Measurements from ENCODE around the gene UBE2R2. TPM values are rescaled to one million over a fixed set of nuclear protein-coding genes. Genes with fewer than 3 reads are reported as not detected.

UBE2R2 gene
- total and polyA plus RNA-seq, 10 donors: 15.2 to 48.5 (median 39.9) TPM

DNA sequence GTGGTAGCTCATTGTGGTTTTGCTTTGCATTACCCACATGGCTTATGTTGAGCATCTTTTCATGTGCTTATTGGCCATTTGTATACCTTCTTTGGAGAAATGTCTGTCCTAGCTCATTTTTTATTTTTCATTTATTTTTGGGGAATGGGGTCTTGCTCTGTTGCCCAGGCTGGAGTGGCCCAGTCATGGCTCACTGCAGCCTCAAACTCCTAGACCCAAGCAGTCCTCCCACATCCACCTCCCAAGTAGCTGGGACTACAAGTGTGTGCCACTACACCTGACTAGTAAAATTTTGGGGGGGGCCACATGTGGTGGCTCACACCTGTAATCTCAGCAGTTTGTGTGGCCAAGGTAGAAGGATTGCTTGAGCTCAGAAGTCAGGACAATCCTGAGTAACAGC, 77.4 kb downstream of the UBE2R2 start:
- intact Hi-C loops (cut with DNase I; ENCODE audit: low total_unique reads): no loop called here
- no peaks in the 10 kb centered on the region for H3K9me3 ChIP-seq
- H3K27me3 ChIP-seq (replicated peaks in 1 of 7): no peaks in the 10 kb centered on the region
- no peak overlapping the region for H3K27ac ChIP-seq
- DNase-seq: no peak
- no peak overlapping the region for H3K4me3 ChIP-seq
- H3K36me3 ChIP-seq: peaks cover 0 to 45% (median 8%) of the 10 kb centered on the region in 6 donors
- peaks cover 0 to 9% (median 0%) of the 10 kb centered on the region in 6 donors for H3K4me1 ChIP-seq
- TF ChIP-seq POLR2AphosphoS5 (IDR thresholded peaks at IDR 0.05): no peak
- TF ChIP-seq, protein P1, sequence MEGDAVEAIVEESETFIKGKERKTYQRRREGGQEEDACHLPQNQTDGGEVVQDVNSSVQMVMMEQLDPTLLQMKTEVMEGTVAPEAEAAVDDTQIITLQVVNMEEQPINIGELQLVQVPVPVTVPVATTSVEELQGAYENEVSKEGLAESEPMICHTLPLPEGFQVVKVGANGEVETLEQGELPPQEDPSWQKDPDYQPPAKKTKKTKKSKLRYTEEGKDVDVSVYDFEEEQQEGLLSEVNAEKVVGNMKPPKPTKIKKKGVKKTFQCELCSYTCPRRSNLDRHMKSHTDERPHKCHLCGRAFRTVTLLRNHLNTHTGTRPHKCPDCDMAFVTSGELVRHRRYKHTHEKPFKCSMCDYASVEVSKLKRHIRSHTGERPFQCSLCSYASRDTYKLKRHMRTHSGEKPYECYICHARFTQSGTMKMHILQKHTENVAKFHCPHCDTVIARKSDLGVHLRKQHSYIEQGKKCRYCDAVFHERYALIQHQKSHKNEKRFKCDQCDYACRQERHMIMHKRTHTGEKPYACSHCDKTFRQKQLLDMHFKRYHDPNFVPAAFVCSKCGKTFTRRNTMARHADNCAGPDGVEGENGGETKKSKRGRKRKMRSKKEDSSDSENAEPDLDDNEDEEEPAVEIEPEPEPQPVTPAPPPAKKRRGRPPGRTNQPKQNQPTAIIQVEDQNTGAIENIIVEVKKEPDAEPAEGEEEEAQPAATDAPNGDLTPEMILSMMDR (IDR thresholded peaks at IDR 0.05 in 8 of 11, conservative IDR thresholded peaks at IDR 0.05 in 3 of 11): no peak
- TF ChIP-seq POLR2A (IDR thresholded peaks at IDR 0.05): no peak

DNA sequence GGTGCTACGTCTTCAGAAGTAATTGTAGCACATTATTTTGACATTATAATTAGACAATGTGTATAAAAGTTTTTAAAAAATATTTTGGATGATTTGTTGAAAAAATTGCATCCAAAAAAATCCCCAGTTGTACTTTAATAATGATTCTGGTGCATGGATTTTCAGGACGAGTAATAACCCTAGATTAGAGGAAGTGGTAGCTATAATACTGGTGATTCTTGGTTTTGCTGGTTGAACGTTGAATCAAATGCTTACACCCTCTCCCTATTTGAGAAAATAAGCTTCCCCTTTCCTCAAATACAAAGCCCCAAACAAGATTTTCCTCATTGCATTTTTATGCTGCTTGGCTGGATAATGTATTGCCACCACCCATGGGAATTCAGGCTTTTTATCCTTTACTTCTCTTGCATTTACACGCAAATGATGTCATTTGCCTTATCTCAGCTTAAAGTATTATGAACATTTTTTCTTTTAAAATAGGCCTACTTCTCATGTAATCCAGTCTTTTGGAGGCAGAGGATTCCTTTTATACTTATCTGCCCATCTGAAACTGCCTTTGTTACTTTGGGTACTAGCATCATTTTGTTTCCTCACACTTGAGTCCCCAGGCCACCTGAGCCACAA, 86.3 kb downstream of the UBE2R2 start:
- TF ChIP-seq, protein P1 (IDR thresholded peaks at IDR 0.05 in 8 of 11, conservative IDR thresholded peaks at IDR 0.05 in 3 of 11): no peak
- no peak for TF ChIP-seq POLR2A (IDR thresholded peaks at IDR 0.05)
- TF ChIP-seq POLR2AphosphoS5 (IDR thresholded peaks at IDR 0.05): no peak
- intact Hi-C loops (cut with DNase I; ENCODE audit: low total_unique reads): no loop called here

DNA sequence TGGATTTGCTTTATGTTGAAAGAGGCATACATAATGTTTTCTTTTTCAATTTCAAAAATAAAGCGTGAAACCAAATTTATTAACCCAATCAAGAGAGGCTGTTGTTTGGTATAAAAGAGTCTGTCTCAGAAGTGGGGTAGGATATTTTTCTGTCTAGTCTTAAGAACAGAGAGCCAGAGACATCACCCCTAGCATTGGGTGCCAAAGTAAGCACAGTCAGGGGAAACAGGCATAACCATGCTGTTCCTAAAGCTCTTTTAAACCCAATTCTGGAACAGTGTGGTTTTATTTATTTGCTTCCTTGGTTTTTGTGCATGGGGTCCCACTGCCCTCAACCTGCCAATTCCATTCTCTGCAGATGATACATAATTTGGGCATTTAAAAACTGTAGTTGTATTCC, 88.2 kb downstream of the UBE2R2 start:
- no peaks in the 10 kb centered on the region for H3K27me3 ChIP-seq (replicated peaks in 1 of 7)
- no peak overlapping the region for H3K4me3 ChIP-seq
- no peak overlapping the region for H3K27ac ChIP-seq
- intact Hi-C loops (cut with DNase I; ENCODE audit: low total_unique reads): no loop called here
- 90 to 100% (median 94%) methylated on average over 1 of the region's 1 CpG for WGBS, 5 donors
- H3K9me3 ChIP-seq: no peaks in the 10 kb centered on the region
- TF ChIP-seq, protein P1 (IDR thresholded peaks at IDR 0.05 in 8 of 11, conservative IDR thresholded peaks at IDR 0.05 in 3 of 11): no peak
- TF ChIP-seq POLR2A (IDR thresholded peaks at IDR 0.05) (no peak), POLR2AphosphoS5 (IDR thresholded peaks at IDR 0.05) (no peak)
- peaks cover 0 to 21% (median 0%) of the 10 kb centered on the region in 6 donors for H3K4me1 ChIP-seq
- DNase-seq: no peak
- peaks cover 0 to 58% (median 18%) of the 10 kb centered on the region in 6 donors for H3K36me3 ChIP-seq

More for the DNA sequence above, 86.3 kb downstream of the UBE2R2 start:
- no peaks in the 10 kb centered on the region for H3K27me3 ChIP-seq (replicated peaks in 1 of 7)
- H3K36me3 ChIP-seq: peaks cover 0 to 67% (median 27%) of the 10 kb centered on the region in 6 donors
- H3K4me1 ChIP-seq: peaks cover 0 to 21% (median 0%) of the 10 kb centered on the region in 6 donors
- DNase-seq: no peak
- 62 to 75% (median 68%) methylated on average over 4 of the region's 4 CpGs for WGBS, 5 donors
- no peak overlapping the region for H3K4me3 ChIP-seq
- no peaks in the 10 kb centered on the region for H3K9me3 ChIP-seq
- no peak overlapping the region for H3K27ac ChIP-seq

DNA sequence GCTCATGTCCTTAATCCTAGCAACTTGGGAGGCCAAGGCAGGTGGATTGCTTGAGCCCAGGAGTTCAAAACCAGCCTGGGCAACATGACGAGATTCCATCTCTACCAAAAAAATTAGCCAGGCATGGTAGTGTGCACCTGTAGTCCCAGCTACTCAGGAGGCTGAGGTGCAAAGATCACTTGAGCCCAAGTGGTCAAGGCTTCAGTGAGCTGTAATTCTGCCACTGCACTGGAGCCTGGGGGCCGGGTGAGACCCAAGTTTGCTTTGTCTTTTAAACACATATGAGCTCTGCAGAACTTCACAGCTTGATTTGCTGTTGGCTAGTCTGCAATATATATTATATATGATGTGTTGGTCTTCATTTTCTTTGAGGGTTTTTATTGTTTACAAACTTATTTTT, 89.8 kb downstream of the UBE2R2 start:
- H3K4me3 ChIP-seq: no peak overlapping the region
- H3K36me3 ChIP-seq: peaks cover 0 to 47% (median 6%) of the 10 kb centered on the region in 6 donors
- H3K4me1 ChIP-seq: peaks cover 0 to 21% (median 0%) of the 10 kb centered on the region in 6 donors
- DNase-seq: no peak
- H3K9me3 ChIP-seq: no peaks in the 10 kb centered on the region
- no peaks in the 10 kb centered on the region for H3K27me3 ChIP-seq (replicated peaks in 1 of 7)
- WGBS, 5 donors: 90 to 98% (median 92%) methylated on average over 2 of the region's 2 CpGs
- TF ChIP-seq, protein P1 (IDR thresholded peaks at IDR 0.05 in 8 of 11, conservative IDR thresholded peaks at IDR 0.05 in 3 of 11): no peak
- TF ChIP-seq POLR2A (IDR thresholded peaks at IDR 0.05) (no peak), POLR2AphosphoS5 (IDR thresholded peaks at IDR 0.05) (no peak)
- no peak overlapping the region for H3K27ac ChIP-seq
- intact Hi-C loops (cut with DNase I; ENCODE audit: low total_unique reads): no loop called here
